Erythroblast (primary cell): ENCODE measurements around the gene MGME1.

Experiments
- GATA1 ChIP-seq: IDR thresholded peaks from 2 replicates; pipeline ENCODE4 v1.6.1; 2011; ENCODE audit warnings: low read depth, mild to moderate bottlenecking, control low read depth, low read length, moderate library complexity
- POLR2A ChIP-seq: IDR thresholded peaks from 2 replicates; pipeline ENCODE4 v1.6.1; 2011; ENCODE audit warnings: mild to moderate bottlenecking, low read length

GRCh38 chr20:17941826-17942196 lies 27.0 kb upstream of the MGME1 start:
- TF ChIP-seq POLR2A (no peak), GATA1 (no peak)
